K562 (cell line): ENCODE measurements around the gene SLC11A1. TPM values are rescaled to one million over a fixed set of nuclear protein-coding genes. Genes with fewer than 3 reads are reported as not detected.

Experiments
- EP300 ChIP-seq: IDR thresholded peaks from 2 replicates; pipeline ENCODE4 v1.6.1; 2012; ENCODE audit warnings: low read length, improper control_type of control experiment
- ESRRB ChIP-seq: fragments of 250-450 bp; sonication (Bioruptor Pico); IDR thresholded peaks from 2 replicates; pipeline ENCODE4 v1.5.0; 2020; ENCODE audit warnings: mild to moderate bottlenecking, moderate library complexity, borderline replicate concordance
- IRF2 ChIP-seq: sonication (generic); formaldehyde crosslinking; IDR thresholded peaks from 2 replicates; pipeline ENCODE4 v1.8.1; 2022; ENCODE audit warnings: mild to moderate bottlenecking, missing genetic modification reagents
- IRF9 ChIP-seq: fragments of 450-650 bp; IDR thresholded peaks from 2 replicates; pipeline ENCODE4 v1.6.1; 2016; ENCODE audit warnings: missing biosample characterization, missing genetic modification characterization
- JUND ChIP-seq, 2 experiments: IDR thresholded peaks; 2 replicates in 1 of 2; 3 replicates in 1 of 2; pipeline ENCODE4 v1.6.1; 2011; ENCODE audit warnings: borderline replicate concordance in 2 of 2, low read depth in 2 of 2, low read length in 2 of 2, improper control_type of control experiment in 1 of 2, missing biosample characterization in 1 of 2, missing genetic modification characterization in 1 of 2, missing genetic modification reagents in 1 of 2
- L3MBTL2 ChIP-seq: fragments of 450-650 bp; IDR thresholded peaks from 2 replicates; pipeline ENCODE4 v1.6.1; 2016; ENCODE audit warnings: mild to moderate bottlenecking, moderate library complexity
- MTA3 ChIP-seq: fragments of 450-650 bp; formaldehyde crosslinking; IDR thresholded peaks from 2 replicates; pipeline ENCODE4 v1.6.1; 2017; ENCODE audit warnings: mild to moderate bottlenecking, borderline replicate concordance
- NCOA1 ChIP-seq: fragments of 450-650 bp; IDR thresholded peaks from 2 replicates; pipeline ENCODE4 v1.6.1; 2016; ENCODE audit warnings: low read depth
- SAFB ChIP-seq: fragments of 200-400 bp; formaldehyde crosslinking; IDR thresholded peaks from 2 replicates; pipeline ENCODE4 v1.6.1; 2017; ENCODE audit warnings: low read depth, low read length, borderline replicate concordance
- SMARCA4 ChIP-seq: fragments of 450-650 bp; IDR thresholded peaks from 2 replicates; pipeline ENCODE4 v1.6.1; 2016
- SMARCE1 ChIP-seq: fragments of 450-650 bp; IDR thresholded peaks from 2 replicates; pipeline ENCODE4 v1.7.1; 2016; ENCODE audit warnings: mild to moderate bottlenecking
- TAF15 ChIP-seq: fragments of 200-400 bp; formaldehyde crosslinking; IDR thresholded peaks from 2 replicates; pipeline ENCODE4 v1.6.1; 2017; ENCODE audit warnings: mild to moderate bottlenecking, low read depth, low read length, moderate library complexity
- TBL1XR1 ChIP-seq, 2 experiments: IDR thresholded peaks; 2 replicates each; pipeline ENCODE4 v1.6.1; 2012; ENCODE audit warnings: improper control_type of control experiment in 2 of 2, low read length in 2 of 2, mild to moderate bottlenecking in 1 of 2
- TFE3 ChIP-seq: fragments of 450-650 bp; formaldehyde crosslinking; IDR thresholded peaks from 2 replicates; pipeline ENCODE4 v1.4.0; 2020; ENCODE audit warnings: mild to moderate bottlenecking, mixed read lengths
- ZBTB8A ChIP-seq: fragments of 450-650 bp; IDR thresholded peaks from 2 replicates; pipeline ENCODE4 v1.6.1; 2018; ENCODE audit warnings: mild to moderate bottlenecking, moderate library complexity; ENCODE audit not compliant: partially characterized antibody
- ZFP36 ChIP-seq: fragments of 150-350 bp; IDR thresholded peaks from 2 replicates; pipeline ENCODE4 v1.6.1; 2018; ENCODE audit warnings: low read length, low read depth; ENCODE audit not compliant: partially characterized antibody
- ZKSCAN3 ChIP-seq: fragments of 250-450 bp; sonication (Bioruptor Pico); IDR thresholded peaks from 2 replicates; pipeline ENCODE4 v1.4.0; 2020
- ZMIZ1 ChIP-seq, 2 experiments: fragments of 150-350 bp in 1 of 2; IDR thresholded peaks; 2 replicates each; pipeline ENCODE4 v1.6.1; 2012 to 2016; ENCODE audit warnings: low read depth in 2 of 2, low read length in 2 of 2, mild to moderate bottlenecking in 1 of 2, moderate library complexity in 1 of 2
- ZNF57 ChIP-seq: fragments of 450-650 bp; formaldehyde crosslinking; IDR thresholded peaks from 2 replicates; pipeline ENCODE4 v1.4.0; 2020; ENCODE audit warnings: mild to moderate bottlenecking, moderate library complexity
- ZNF785 ChIP-seq: fragments of 250-450 bp; sonication (Bioruptor Pico); IDR thresholded peaks from 2 replicates; pipeline ENCODE4 v1.4.0; 2020; ENCODE audit warnings: mild to moderate bottlenecking
- polyA plus RNA-seq, 8 experiments: library from polyadenylated mRNA; depleted of rRNA in 4 of 8; stranded (reverse) in 5 of 8; unstranded in 3 of 8; fragments of >200 nt; fragmentation: Nextera tagmentation in 2 of 8; fragmentation: Illumina TruSeq in 1 of 8; extraction: Ambion mirVana in 2 of 8; extraction: Trizol in 1 of 8; gene quantifications; 2 replicates each; pipeline versions ENCODE4 v1.2.1 to v1.2.3, GENCODE V29; 2011 to 2014; ENCODE audit warnings: inconsistent platforms in 1 of 8, missing spikeins in 1 of 8
- total RNA-seq, 7 experiments: library from RNA; depleted of rRNA in 6 of 7; stranded (reverse); fragments of >200 nt in 6 of 7; fragmentation: Illumina TruSeq in 2 of 7; extraction: Trizol in 2 of 7; gene quantifications; 2 replicates each; pipeline versions ENCODE4 v1.2.1 to v1.2.3, GENCODE V29; 2011 to 2021; ENCODE audit warnings: low replicate concordance in 1 of 7

The SLC11A1 gene
- total and polyA plus RNA-seq, 9 of the 15 experiments (the other 6 are each of a cell fraction or from before 2014, with no cell fraction given) = 0.35 to 1.6 (median 0.65) TPM

GRCh38 chr2:218422403-218423086 lies 40.5 kb downstream of the SLC11A1 start (continued):
- TF ChIP-seq ZBTB8A (no peak), ZNF57 (CRISPR knock-in tag) (no peak), TAF15 (no peak), MTA3 (peak; percentile 83; the same call in 1 of the 2 replicates), ZKSCAN3 (CRISPR knock-in tag) (no peak), ZMIZ1 (IDR thresholded peaks at IDR 0.05; ENCODE audit: low read depth in 2 of 2, low read length in 2 of 2) (peak in 1 of 2 experiments; percentile 84; a peak in 2 of 4 replicates), JUND (IDR thresholded peaks at IDR 0.05; ENCODE audit: borderline replicate concordance, low read depth, low read length) (peak; percentile 96), JUND (tag; IDR thresholded peaks at IDR 0.05; ENCODE audit: borderline replicate concordance, low read depth, low read length) (peak; percentile 95; the same call in 2 of the 3 replicates), TFE3 (no peak), IRF2 (no peak), SMARCA4 (peak; percentile 98), TBL1XR1 (IDR thresholded peaks at IDR 0.05; ENCODE audit: low read length in 2 of 2) (peak in 1 of 2 experiments; percentile 57; a peak in 1 of 4 replicates), SAFB (no peak), NCOA1 (peak; percentile 69; the same call in 1 of the 2 replicates), ZFP36 (peak; percentile 72), EP300 (peak; percentile 94), L3MBTL2 (peak; percentile 52; the same call in 1 of the 2 replicates), IRF9 (no peak), SMARCE1 (peak; percentile 99), ZNF785 (CRISPR knock-in tag) (no peak), ESRRB (CRISPR knock-in tag) (no peak)
